Adrenal gland (tissue), 5 donors: ENCODE results near the gene CFAP299.

Source experiments
- POLR2A ChIP-seq, 2 donors: fragments of 450-650 bp; IDR thresholded peaks; one replicate each; pipeline ENCODE4 v1.6.1; 2017; ENCODE audit warnings: antibody characterized with exemption in 2 of 2, mild to moderate bottlenecking in 2 of 2, moderate library complexity in 1 of 2
- TF ChIP-seq, protein P1 (sequence below), 6 experiments: fragments of 450-650 bp in 4 of 6; fragments of 200-600 bp in 2 of 6; sonication (generic) in 1 of 6; IDR thresholded peaks; 1 replicate in 5 of 6; 2 replicates in 1 of 6; pipeline versions ENCODE4 v1.5.1 to v1.8.0; 2016 to 2021; ENCODE audit warnings: antibody characterized with exemption in 6 of 6, mild to moderate bottlenecking in 2 of 6, moderate library complexity in 1 of 6
- donor health status: DM: no; HTN: no; CAD: no.

DNA sequence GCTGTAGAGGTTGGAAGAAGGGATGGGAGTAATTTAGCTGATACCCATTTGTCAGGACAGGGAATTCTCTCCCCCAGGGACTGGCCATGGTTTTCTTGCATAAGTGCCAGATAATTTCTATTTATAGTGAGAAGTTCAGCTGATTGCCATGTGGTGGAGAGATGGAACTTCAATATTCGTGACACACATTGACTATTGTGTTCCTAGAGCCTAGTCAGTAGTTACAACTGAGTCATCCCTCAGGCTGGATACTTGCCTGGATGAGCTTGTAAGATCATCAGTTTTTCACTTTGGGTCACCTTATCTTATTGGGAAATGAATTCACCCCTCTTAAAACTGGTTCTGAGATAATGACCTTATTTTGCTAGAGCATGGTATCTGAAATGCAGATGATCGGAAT, 32.2 kb downstream of the CFAP299 start:
- TF ChIP-seq, protein P1, sequence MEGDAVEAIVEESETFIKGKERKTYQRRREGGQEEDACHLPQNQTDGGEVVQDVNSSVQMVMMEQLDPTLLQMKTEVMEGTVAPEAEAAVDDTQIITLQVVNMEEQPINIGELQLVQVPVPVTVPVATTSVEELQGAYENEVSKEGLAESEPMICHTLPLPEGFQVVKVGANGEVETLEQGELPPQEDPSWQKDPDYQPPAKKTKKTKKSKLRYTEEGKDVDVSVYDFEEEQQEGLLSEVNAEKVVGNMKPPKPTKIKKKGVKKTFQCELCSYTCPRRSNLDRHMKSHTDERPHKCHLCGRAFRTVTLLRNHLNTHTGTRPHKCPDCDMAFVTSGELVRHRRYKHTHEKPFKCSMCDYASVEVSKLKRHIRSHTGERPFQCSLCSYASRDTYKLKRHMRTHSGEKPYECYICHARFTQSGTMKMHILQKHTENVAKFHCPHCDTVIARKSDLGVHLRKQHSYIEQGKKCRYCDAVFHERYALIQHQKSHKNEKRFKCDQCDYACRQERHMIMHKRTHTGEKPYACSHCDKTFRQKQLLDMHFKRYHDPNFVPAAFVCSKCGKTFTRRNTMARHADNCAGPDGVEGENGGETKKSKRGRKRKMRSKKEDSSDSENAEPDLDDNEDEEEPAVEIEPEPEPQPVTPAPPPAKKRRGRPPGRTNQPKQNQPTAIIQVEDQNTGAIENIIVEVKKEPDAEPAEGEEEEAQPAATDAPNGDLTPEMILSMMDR (IDR thresholded peaks at IDR 0.05) = no peak
- TF ChIP-seq POLR2A (IDR thresholded peaks at IDR 0.05) = no peak
